Activated naive CD4-positive, alpha-beta T cell treated with anti-CD3 and anti-CD28 coated beads, Interleukin-2, amount 50 U/mL, for 72 hours (primary cell): Measurements from ENCODE around the gene RBM47. TPM values are rescaled to one million over a fixed set of nuclear protein-coding genes. Genes with fewer than 3 reads are reported as not detected.
A peak's percentile ranks its signal among the peaks of the same experiment; 100 is the strongest.

Experiments used
- ATAC-seq, 2 donors: fragments of 150-1000 bp; cut with Tn5 transposase; 2 replicates each; pipeline ENCODE4 v1.10.0; 2021; ENCODE audit warnings: mild to moderate bottlenecking in 2 of 2, moderate library complexity in 2 of 2
- DNase-seq, 2 donors: peaks; one replicate each; pipeline ENCODE4 v3.0.0; 2021 to 2022; ENCODE audit warnings: low spot score in 2 of 2
- H3K27ac Mint-ChIP-seq, 2 donors: one replicate each; pipeline ENCODE4 v1.8.0; 2022; ENCODE audit warnings: mild to moderate bottlenecking in 2 of 2, mixed read lengths in 2 of 2
- H3K36me3 Mint-ChIP-seq, 2 donors: one replicate each; pipeline ENCODE4 v1.8.0; 2022; ENCODE audit warnings: mixed read lengths in 2 of 2
- H3K9me3 Mint-ChIP-seq, 2 donors: one replicate each; pipeline ENCODE4 v1.8.0; 2022; ENCODE audit warnings: mixed read lengths in 2 of 2
- total RNA-seq, 2 donors: library from RNA; stranded (reverse); gene quantifications; one replicate each; pipeline ENCODE4 v1.2.3, GENCODE V29; 2022

RBM47 gene
- total RNA-seq, 2 donors from 2014 or later, result 0.59 to 3.3 TPM

GRCh38 chr4:40388239-40388638 lies 241.4 kb downstream of the RBM47 start:
- no peak for ATAC-seq
- Mint-ChIP-seq H3K9me3 (no peaks in the 10 kb centered on the region), H3K36me3 (no peaks in the 10 kb centered on the region), H3K27ac (no peak overlapping the region)
- no peak for DNase-seq

DNA sequence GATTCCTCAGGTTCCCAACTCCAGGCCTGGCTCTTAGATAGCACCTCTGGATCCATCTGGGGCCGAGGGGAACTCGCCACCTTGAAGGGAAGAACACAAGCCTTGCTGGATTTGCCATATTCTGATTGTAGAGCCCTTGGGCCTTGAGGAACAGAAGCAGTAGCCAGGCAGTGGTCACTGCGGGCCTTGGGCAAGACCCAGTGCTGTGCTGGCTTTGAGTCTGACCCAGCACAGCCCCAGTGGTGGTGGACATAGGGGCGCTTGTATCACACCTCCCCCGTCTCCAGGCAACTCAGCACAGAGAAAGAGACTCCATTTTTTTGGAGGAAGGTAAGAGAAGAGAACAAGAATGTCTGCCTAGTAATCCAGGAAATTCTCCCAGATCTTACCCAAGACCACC lies 249.0 kb downstream of the RBM47 start:
- Mint-ChIP-seq H3K27ac (no peak overlapping the region), H3K36me3 (no peaks in the 10 kb centered on the region), H3K9me3 (no peaks in the 10 kb centered on the region)
- DNase-seq, result no peak
- ATAC-seq, result no peak

DNA sequence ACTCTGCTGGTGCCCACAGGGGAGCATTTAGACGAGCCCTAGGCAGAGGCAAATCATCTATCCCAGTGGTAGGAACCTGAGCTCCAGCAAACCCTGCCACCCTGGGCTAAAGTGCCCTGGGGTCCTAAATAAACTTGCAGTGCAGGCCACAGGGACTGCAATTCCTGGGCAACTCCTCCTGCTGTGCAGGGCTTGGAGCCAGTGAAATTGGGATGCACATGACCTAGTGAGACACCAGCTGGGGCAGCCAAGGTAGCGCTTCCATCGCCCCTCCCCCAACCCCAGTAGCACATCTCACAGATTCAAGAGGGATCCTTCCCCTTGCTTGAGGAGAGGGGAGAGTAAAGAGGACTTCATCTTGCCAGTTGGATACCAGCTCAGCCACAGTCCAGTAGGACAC lies 250.4 kb downstream of the RBM47 start:
- no peaks in the 10 kb centered on the region for H3K9me3 Mint-ChIP-seq
- DNase-seq (no peak), ATAC-seq (no peak)
- no peaks in the 10 kb centered on the region for H3K36me3 Mint-ChIP-seq
- no peak overlapping the region for H3K27ac Mint-ChIP-seq

- no peak overlapping the region for H3K27ac Mint-ChIP-seq
- H3K36me3 Mint-ChIP-seq, result no peaks in the 10 kb centered on the region
- no peaks in the 10 kb centered on the region for H3K9me3 Mint-ChIP-seq
- DNase-seq (no peak), ATAC-seq (no peak)
These were observed 251.0 kb downstream of the RBM47 start for GRCh38 chr4:40378619-40379018.

GRCh38 chr4:40377512-40378365 lies 251.9 kb downstream of the RBM47 start:
- no peak overlapping the region for H3K27ac Mint-ChIP-seq
- DNase-seq (no peak), ATAC-seq (peak; percentile 24 to 92)
- no peaks in the 10 kb centered on the region for H3K9me3 Mint-ChIP-seq
- no peaks in the 10 kb centered on the region for H3K36me3 Mint-ChIP-seq

GRCh38 chr4:40375620-40376019 lies 254.0 kb downstream of the RBM47 start:
- no peaks in the 10 kb centered on the region for H3K36me3 Mint-ChIP-seq
- no peak overlapping the region for H3K27ac Mint-ChIP-seq
- DNase-seq (no peak), ATAC-seq (no peak)
- H3K9me3 Mint-ChIP-seq, result no peaks in the 10 kb centered on the region

DNA sequence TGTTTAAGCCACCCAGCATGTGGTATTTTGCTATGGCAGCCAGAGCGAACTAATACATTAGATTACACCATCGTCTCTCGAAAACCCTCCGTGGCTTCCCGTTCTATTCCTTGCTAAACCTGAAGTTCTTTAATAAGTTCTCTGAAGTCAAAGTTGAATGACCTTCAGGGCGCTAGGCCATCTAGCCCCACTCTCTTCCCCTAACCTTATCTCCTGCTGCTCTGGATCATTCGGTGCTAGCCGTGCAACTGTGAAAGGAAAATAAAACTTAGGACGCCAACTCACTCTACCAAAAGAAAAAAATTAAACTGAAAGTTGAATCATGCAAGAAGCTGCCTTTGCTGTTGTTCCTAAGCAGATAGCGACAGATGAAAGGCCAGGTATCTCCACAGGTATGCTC lies 254.6 kb downstream of the RBM47 start:
- no peak for DNase-seq
- no peaks in the 10 kb centered on the region for H3K9me3 Mint-ChIP-seq
- H3K36me3 Mint-ChIP-seq, result no peaks in the 10 kb centered on the region
- H3K27ac Mint-ChIP-seq, result no peak overlapping the region
- ATAC-seq, result no peak

DNA sequence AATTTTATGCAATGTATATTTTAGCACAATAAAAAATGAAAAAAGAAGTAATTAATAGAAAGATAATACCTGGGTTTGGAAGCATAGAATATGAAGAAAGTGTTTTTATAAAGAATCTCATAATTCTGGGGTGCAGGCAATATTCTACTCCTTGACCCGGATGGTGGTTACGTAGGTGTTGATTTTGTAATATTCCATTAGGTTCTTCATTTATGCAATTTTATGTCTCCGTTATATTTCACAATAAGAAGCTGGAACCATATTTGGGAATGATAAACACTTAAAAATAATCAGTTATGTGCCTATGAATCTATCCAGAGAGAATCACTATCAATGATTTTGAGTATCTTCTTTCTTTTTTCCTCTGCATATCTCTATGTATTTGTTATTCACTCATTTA lies 256.0 kb downstream of the RBM47 start:
- Mint-ChIP-seq H3K36me3 (no peaks in the 10 kb centered on the region), H3K9me3 (no peaks in the 10 kb centered on the region), H3K27ac (no peak overlapping the region)
- DNase-seq (no peak), ATAC-seq (no peak)

Other genes starting within 250 kb of the RBM47 start
- gene NSUN7, start 120.1 kb upstream of the RBM47 start, total RNA-seq, result under 1 TPM in 1 of 2 donors, not detected in 1; 0.19 TPM